Sigmoid colon (tissue), 4 donors: ENCODE measurements around the gene CACNG1.

Experiments
- CTCF ChIP-seq, 4 experiments: fragments of 450-650 bp in 3 of 4; fragments of 200-600 bp in 1 of 4; IDR thresholded peaks; one replicate each; pipeline ENCODE4 v1.5.1; 2016 to 2019; ENCODE audit warnings: antibody characterized with exemption in 4 of 4, mild to moderate bottlenecking in 3 of 4, moderate library complexity in 2 of 4
- EP300 ChIP-seq, 4 donors: sonication (generic); formaldehyde crosslinking; IDR thresholded peaks; one replicate each; pipeline ENCODE4 v1.6.1; 2017; ENCODE audit warnings: antibody characterized with exemption in 4 of 4
- POLR2A ChIP-seq, 2 donors: fragments of 450-650 bp; IDR thresholded peaks; one replicate each; pipeline ENCODE4 v1.6.1; 2016; ENCODE audit warnings: antibody characterized with exemption in 2 of 2, mild to moderate bottlenecking in 2 of 2, moderate library complexity in 2 of 2
- POLR2AphosphoS5 ChIP-seq, 4 donors: sonication (generic); formaldehyde crosslinking; IDR thresholded peaks; one replicate each; pipeline ENCODE4 v1.6.1; 2017; ENCODE audit warnings: antibody characterized with exemption in 4 of 4

- TF ChIP-seq CTCF (IDR thresholded peaks at IDR 0.05) (no peak), POLR2AphosphoS5 (IDR thresholded peaks at IDR 0.05) (no peak), POLR2A (IDR thresholded peaks at IDR 0.05) (no peak), EP300 (IDR thresholded peaks at IDR 0.05) (no peak)
These were observed 22.5 kb upstream of the CACNG1 start for GRCh38 chr17:67021743-67022450.
